ENCODE results near the gene EFNA5. TPM values are rescaled to one million over a fixed set of nuclear protein-coding genes. Genes with fewer than 3 reads are reported as not detected.

The EFNA5 gene
- total and polyA plus RNA-seq, 2 of the 8 experiments (the other 6 are each of a cell fraction or from before 2014, with no cell fraction given) = 9.6 to 21.8 TPM

DNA sequence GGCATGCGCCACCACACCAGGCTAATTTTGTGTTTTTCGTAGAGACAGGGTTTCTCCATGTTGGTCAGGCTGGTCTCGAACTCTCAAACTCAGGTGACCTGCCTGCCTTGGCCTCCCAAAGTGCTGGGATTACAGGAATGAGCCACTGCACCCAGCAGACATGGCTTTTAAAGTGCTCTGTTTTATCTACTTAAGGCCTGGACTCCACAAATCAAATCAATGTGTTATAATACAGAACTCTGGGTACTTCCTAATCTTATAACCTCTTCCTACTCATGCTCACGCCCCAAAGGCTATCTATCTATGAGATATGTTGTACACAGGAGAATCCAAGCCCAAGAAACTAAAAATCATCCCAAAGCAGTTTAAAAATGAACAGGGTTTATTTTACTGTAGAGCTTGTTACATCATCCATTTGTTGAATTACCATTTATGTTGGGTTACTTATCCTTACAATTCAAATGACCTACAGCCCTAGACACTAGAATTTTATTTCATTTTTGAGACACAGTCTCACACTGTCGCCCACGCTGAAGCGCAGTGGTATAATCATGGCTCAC, 155.1 kb downstream of the EFNA5 start (continued):
- TF ChIP-seq, protein P1, sequence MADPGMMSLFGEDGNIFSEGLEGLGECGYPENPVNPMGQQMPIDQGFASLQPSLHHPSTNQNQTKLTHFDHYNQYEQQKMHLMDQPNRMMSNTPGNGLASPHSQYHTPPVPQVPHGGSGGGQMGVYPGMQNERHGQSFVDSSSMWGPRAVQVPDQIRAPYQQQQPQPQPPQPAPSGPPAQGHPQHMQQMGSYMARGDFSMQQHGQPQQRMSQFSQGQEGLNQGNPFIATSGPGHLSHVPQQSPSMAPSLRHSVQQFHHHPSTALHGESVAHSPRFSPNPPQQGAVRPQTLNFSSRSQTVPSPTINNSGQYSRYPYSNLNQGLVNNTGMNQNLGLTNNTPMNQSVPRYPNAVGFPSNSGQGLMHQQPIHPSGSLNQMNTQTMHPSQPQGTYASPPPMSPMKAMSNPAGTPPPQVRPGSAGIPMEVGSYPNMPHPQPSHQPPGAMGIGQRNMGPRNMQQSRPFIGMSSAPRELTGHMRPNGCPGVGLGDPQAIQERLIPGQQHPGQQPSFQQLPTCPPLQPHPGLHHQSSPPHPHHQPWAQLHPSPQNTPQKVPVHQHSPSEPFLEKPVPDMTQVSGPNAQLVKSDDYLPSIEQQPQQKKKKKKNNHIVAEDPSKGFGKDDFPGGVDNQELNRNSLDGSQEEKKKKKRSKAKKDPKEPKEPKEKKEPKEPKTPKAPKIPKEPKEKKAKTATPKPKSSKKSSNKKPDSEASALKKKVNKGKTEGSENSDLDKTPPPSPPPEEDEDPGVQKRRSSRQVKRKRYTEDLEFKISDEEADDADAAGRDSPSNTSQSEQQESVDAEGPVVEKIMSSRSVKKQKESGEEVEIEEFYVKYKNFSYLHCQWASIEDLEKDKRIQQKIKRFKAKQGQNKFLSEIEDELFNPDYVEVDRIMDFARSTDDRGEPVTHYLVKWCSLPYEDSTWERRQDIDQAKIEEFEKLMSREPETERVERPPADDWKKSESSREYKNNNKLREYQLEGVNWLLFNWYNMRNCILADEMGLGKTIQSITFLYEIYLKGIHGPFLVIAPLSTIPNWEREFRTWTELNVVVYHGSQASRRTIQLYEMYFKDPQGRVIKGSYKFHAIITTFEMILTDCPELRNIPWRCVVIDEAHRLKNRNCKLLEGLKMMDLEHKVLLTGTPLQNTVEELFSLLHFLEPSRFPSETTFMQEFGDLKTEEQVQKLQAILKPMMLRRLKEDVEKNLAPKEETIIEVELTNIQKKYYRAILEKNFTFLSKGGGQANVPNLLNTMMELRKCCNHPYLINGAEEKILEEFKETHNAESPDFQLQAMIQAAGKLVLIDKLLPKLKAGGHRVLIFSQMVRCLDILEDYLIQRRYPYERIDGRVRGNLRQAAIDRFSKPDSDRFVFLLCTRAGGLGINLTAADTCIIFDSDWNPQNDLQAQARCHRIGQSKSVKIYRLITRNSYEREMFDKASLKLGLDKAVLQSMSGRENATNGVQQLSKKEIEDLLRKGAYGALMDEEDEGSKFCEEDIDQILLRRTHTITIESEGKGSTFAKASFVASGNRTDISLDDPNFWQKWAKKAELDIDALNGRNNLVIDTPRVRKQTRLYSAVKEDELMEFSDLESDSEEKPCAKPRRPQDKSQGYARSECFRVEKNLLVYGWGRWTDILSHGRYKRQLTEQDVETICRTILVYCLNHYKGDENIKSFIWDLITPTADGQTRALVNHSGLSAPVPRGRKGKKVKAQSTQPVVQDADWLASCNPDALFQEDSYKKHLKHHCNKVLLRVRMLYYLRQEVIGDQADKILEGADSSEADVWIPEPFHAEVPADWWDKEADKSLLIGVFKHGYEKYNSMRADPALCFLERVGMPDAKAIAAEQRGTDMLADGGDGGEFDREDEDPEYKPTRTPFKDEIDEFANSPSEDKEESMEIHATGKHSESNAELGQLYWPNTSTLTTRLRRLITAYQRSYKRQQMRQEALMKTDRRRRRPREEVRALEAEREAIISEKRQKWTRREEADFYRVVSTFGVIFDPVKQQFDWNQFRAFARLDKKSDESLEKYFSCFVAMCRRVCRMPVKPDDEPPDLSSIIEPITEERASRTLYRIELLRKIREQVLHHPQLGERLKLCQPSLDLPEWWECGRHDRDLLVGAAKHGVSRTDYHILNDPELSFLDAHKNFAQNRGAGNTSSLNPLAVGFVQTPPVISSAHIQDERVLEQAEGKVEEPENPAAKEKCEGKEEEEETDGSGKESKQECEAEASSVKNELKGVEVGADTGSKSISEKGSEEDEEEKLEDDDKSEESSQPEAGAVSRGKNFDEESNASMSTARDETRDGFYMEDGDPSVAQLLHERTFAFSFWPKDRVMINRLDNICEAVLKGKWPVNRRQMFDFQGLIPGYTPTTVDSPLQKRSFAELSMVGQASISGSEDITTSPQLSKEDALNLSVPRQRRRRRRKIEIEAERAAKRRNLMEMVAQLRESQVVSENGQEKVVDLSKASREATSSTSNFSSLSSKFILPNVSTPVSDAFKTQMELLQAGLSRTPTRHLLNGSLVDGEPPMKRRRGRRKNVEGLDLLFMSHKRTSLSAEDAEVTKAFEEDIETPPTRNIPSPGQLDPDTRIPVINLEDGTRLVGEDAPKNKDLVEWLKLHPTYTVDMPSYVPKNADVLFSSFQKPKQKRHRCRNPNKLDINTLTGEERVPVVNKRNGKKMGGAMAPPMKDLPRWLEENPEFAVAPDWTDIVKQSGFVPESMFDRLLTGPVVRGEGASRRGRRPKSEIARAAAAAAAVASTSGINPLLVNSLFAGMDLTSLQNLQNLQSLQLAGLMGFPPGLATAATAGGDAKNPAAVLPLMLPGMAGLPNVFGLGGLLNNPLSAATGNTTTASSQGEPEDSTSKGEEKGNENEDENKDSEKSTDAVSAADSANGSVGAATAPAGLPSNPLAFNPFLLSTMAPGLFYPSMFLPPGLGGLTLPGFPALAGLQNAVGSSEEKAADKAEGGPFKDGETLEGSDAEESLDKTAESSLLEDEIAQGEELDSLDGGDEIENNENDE (IDR thresholded peaks at IDR 0.05; ENCODE audit: insufficient replicate concordance, low read length) = no peak
- TF ChIP-seq TEAD4 (IDR thresholded peaks at IDR 0.05; ENCODE audit: low read depth, low read length) (no peak), TAF1 (IDR thresholded peaks at IDR 0.05; ENCODE audit: low read depth, low read length) (no peak), ASH2L (IDR thresholded peaks at IDR 0.05; ENCODE audit: low read length) (no peak), SP1 (IDR thresholded peaks at IDR 0.05; ENCODE audit: low read depth, low read length) (no peak), CEBPB (IDR thresholded peaks at IDR 0.05; ENCODE audit: low read depth, low read length) (no peak), SUZ12 (IDR thresholded peaks at IDR 0.05; ENCODE audit: low read length) (no peak), SIN3A (conservative IDR thresholded peaks at IDR 0.05 in 1 of 2, IDR thresholded peaks at IDR 0.05 in 1 of 2; ENCODE audit: low read depth in 1 of 2, low read length in 2 of 2) (no peak), SRF (IDR thresholded peaks at IDR 0.05; ENCODE audit: low read depth, low read length) (no peak), CHD2 (IDR thresholded peaks at IDR 0.05; ENCODE audit: low read length) (no peak), CREB1 (IDR thresholded peaks at IDR 0.05) (no peak)
- TF ChIP-seq, protein P2, sequence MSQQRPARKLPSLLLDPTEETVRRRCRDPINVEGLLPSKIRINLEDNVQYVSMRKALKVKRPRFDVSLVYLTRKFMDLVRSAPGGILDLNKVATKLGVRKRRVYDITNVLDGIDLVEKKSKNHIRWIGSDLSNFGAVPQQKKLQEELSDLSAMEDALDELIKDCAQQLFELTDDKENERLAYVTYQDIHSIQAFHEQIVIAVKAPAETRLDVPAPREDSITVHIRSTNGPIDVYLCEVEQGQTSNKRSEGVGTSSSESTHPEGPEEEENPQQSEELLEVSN (IDR thresholded peaks at IDR 0.05) = no peak

All from H1 (cell line).